Amniotic epithelial cell (primary cell): ENCODE data around the gene CLEC2D.
"Not testable (repeated sequence)": the region's sequence is repeated elsewhere in the genome, so short reads cannot be mapped to it uniquely, and the experiment has no call there.

ENCODE experiments used
- DNase-seq: peaks from one replicate; pipeline ENCODE4 v3.0.0-alpha.2; 2010; ENCODE audit warnings: low read depth

Gene CLEC2D

GRCh38 chr12:9729082-9729481 is 59.6 kb downstream of the CLEC2D start:
- DNase-seq: no peak

GRCh38 chr12:9730011-9730410 is 60.5 kb downstream of the CLEC2D start:
- no peak for DNase-seq

- DNase-seq: no peak
These were observed 61.1 kb downstream of the CLEC2D start for GRCh38 chr12:9730591-9730990.

GRCh38 chr12:9731393-9731792 is 61.9 kb downstream of the CLEC2D start:
- no peak for DNase-seq

GRCh38 chr12:9731797-9732196 is 62.3 kb downstream of the CLEC2D start:
- no peak for DNase-seq

GRCh38 chr12:9732921-9733461 is 63.5 kb downstream of the CLEC2D start, which contains the start of gene CLECL1:
TSS of gene CLECL1 (minus strand) at chr12:9733097.
- no peak for DNase-seq

GRCh38 chr12:9735601-9736000 is 66.1 kb downstream of the CLEC2D start:
- DNase-seq: no peak

GRCh38 chr12:9736936-9737705 is 67.6 kb downstream of the CLEC2D start:
- DNase-seq: no peak

- not testable (repeated sequence) for DNase-seq
These were observed 69.4 kb downstream of the CLEC2D start for GRCh38 chr12:9738905-9739304.

- DNase-seq: not testable (repeated sequence)
These were observed 70.0 kb downstream of the CLEC2D start for GRCh38 chr12:9739404-9740105.

- no peak for DNase-seq
These were observed 70.7 kb downstream of the CLEC2D start for GRCh38 chr12:9740106-9740750.

GRCh38 chr12:9741726-9742125 is 72.2 kb downstream of the CLEC2D start:
- DNase-seq: no peak

GRCh38 chr12:9742661-9743060 is 73.1 kb downstream of the CLEC2D start:
- DNase-seq: no peak

GRCh38 chr12:9745199-9745598 is 75.7 kb downstream of the CLEC2D start:
- DNase-seq: no peak
